NCI-H2029 (cell line): ENCODE measurements around the gene PCCB.
"Not testable (repeated sequence)": the region's sequence is repeated elsewhere in the genome, so short reads cannot be mapped to it uniquely, and the experiment has no call there.

Source experiments
- DNase-seq: peaks from one replicate; lab custom pipeline; 2025; lab: John Stamatoyannopoulos, UW

The PCCB gene

GRCh38 chr3:136263251-136263650, 13.1 kb downstream of the PCCB start:
- no peak for DNase-seq

GRCh38 chr3:136266468-136267125, 16.5 kb downstream of the PCCB start:
- not testable (repeated sequence) for DNase-seq

GRCh38 chr3:136267235-136267634, 17.1 kb downstream of the PCCB start:
- no peak for DNase-seq

DNA sequence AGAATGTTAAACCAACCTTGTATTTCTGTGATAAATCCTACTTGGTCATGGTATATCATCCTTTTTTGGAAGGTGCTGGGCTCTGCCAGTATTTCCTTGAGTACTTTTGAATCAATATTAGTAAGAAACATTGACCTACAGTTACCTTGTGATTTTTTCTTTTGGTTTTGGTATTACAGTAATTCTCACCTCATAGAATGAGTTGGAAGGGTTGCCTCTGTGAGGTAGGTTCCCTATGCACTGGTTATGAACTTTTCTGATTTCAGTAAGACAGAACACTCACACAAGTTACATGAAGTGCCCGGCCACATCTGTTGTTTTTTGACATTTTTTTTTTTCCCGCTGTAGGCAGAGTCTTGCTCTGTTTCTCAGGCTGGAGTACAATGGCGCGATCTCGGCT, 20.0 kb downstream of the PCCB start:
- DNase-seq = no peak

- not testable (repeated sequence) for DNase-seq
Observed at GRCh38 chr3:136271626-136272025, 21.5 kb downstream of the PCCB start.

GRCh38 chr3:136276049-136276755, 26.1 kb downstream of the PCCB start:
- DNase-seq = no peak

- peak; percentile 39 for DNase-seq
Observed at GRCh38 chr3:136277115-136277514, 27.0 kb downstream of the PCCB start.

GRCh38 chr3:136277634-136278033, 27.5 kb downstream of the PCCB start:
- peak; percentile 44 for DNase-seq

DNA sequence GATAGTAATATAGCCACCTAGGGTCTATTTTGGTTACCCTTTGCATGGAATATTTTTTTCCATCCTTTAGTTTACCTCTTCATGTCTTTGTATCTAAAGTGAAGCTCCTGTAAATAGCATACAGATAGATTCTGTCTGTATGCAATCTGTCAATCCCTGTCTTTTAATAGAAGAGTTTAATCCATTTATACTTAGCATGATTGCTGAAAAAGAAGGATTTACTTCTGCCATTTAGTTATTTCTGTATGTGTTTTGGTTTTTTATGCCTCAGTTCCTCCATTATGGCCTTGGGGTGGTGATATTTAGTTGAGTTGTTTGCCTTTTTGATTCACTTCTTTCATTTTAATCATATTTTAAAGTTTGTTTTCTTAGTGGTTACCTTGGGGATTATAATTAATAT, 29.0 kb downstream of the PCCB start:
- DNase-seq = no peak

GRCh38 chr3:136280961-136281360, 30.8 kb downstream of the PCCB start:
- DNase-seq = no peak

DNA sequence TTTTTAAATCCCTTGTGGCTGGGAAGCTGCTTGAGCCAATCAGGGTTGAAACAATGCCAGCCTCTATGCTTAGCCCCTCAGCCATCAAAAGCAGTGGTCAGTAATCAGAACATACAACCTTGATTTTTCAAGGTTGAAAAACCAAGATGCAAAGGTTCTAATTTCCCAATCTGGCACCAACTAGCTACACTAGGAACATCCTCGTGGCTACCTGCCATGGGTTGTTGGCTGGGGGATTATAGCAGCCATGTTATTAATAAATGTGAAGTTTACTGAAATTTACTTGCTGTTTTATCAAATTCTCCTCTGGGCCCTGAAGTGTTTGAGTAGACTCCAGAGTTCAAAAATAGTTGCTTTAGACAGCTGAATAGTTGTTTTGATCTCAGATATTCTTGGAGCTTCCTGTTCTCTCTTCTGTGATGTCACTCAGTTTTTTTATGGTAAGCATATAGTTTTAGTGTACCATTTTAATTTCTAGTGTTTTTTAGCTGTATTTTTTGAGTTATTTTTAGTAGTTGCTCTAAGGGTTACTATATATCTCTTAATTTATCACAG, 31.9 kb downstream of the PCCB start:
- no peak for DNase-seq

GRCh38 chr3:136283627-136284026, 33.5 kb downstream of the PCCB start:
- DNase-seq = no peak

DNA sequence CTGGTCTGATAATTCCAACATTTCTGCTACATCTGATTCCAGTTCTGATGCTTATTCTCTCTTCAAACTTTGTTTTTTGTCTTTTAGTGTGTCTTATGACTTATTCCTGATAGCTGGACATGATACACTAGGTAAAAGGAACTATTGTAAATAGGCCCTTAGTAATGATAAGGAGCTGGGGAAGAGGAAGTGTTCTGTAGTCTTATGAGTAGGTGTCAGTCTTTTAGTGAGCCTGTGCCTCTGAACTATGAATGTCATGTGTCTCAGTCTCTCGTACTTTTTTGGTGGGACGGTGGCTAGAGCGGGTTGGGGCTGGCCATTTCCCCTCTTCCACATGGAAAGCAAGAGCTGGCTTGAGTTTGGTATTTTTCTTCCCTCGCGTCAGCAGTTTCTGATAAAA, 41.2 kb downstream of the PCCB start:
- no peak for DNase-seq

DNA sequence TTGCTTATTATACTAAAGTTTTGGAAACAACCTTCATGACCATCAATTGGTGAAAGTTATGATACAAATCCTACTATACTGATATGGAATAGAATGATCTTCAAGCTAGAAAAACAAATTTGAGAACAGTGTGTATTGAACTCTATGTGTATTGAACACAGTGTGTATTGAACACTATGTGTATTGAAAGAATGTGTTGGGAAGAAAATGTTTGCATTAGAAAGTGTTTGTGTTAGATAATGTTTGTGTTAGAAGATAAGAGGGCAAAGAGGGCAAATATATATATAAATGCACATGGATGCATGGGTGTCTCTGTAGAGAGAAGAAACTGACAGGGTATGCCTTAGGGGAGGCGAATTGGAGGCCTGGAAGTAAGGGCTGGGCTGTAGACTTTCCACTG, 42.4 kb downstream of the PCCB start:
- no peak for DNase-seq

GRCh38 chr3:136293279-136293678, 43.1 kb downstream of the PCCB start:
- DNase-seq = no peak

DNA sequence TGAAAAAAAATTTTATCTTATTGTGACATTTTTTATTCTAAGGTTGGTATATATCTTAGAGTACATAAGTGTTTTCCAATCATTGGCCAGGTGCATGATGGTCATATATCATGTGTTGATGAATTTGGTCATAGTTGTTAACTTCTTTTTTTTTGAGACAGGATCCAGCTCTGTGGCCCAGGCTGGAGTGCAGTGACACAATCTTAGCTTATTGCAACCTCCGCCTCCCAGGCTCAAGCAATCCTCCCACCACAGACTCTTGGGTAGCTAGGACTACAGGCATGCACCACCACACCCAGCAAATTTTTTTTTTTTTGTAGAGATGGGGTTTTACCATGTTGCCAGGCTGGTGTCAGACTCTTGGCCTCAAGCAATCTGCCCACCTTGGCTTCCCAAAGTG, 44.0 kb downstream of the PCCB start:
- no peak for DNase-seq

- no peak for DNase-seq
Observed at GRCh38 chr3:136296960-136297359, 46.8 kb downstream of the PCCB start.

- DNase-seq = no peak
Observed at GRCh38 chr3:136297826-136298225, 47.7 kb downstream of the PCCB start.

- DNase-seq = no peak
Observed at GRCh38 chr3:136300444-136300843, 50.3 kb downstream of the PCCB start.

DNA sequence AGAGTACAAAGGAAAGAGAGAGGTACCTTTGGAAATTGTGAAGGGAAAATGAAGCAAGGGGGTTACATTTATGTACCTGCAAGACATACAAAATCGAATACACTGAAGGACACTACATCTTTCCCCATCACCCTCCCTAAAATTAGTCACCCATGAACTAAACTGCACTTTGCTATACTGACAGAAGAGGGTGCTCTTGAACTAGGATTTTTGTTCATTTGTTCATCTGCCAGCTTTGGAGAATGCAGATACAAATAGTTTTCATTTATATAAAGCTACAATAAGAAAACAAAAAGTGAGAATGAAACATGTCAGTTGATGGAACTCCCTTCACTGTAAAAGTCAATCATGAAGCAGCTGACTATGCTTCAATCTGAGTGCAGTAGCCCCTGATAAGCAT, 55.7 kb downstream of the PCCB start:
- DNase-seq = peak; percentile 21

- no peak for DNase-seq
Observed at GRCh38 chr3:136311261-136311660, 61.1 kb downstream of the PCCB start.

DNA sequence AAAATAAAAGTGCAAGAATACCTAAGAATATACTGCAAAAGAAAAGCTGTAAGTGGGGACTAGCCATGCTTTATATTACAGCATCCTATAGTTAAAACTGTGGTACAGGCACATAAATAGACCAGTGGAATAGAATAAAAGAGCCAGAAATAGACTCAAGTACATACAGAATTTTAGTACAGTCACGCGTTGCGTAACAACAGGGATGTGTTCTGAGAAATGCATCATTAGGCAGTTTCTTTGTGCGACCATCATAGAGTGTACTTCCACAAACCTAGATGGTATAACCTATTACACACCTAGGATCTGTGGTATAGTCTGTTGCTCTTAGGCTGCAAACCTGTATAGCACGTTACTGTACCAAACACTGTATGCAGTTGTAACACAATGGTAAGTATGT, 61.8 kb downstream of the PCCB start:
- DNase-seq = no peak

GRCh38 chr3:136326316-136326715, 76.2 kb downstream of the PCCB start:
- no peak for DNase-seq

DNA sequence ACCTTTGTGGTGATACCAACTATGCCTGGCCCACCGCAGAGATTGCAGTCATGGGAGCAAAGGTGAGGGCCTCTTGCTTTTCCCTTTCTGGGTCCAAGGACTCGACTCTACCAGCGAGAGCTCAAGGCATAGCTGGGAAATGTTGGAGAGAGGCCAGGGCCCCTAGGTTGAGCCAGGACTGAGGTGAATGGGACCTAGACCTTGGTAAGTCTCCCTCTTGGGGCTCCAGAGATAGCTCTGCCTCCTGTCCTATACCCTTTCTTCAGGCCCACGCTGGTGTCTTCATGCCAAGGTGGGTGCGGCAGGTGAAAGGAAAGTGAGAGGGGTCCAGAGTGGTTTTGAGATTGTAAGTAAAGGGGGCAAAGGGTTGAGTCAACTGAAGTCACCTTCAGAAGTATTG, 77.5 kb downstream of the PCCB start:
- DNase-seq = no peak
